G401.6 (cell line): ENCODE results near the gene MTHFR.
"Not testable (repeated sequence)": the region's sequence is repeated elsewhere in the genome, so short reads cannot be mapped to it uniquely, and the experiment has no call there.

Experiments
- FAIRE-seq: peaks from 2 replicates; lab custom pipeline; 2012; peaks lifted over from hg19 to GRCh38; lab: Jason Lieb, UNC

Gene MTHFR

DNA sequence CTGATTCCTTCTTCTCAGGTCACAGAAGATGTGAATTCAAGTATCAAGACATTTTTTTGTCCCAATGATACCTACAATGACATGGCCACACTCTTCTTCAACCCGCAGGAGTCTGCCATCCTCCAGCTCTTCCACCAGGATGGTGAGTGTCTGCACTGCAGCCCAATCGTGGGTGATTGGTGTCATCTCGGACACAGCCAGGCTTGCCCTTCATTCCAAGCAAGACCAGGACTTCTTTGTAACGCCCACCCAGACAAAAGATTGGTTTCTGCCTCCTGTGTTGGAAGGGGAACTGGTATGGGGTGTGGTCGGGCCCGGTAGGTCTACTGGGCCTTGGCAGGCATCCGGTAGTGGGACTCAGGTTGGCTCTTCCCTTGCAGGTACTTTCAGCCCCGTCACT, 27.7 kb upstream of the MTHFR start:
- no peak for FAIRE-seq

GRCh38 chr1:11831945-11832725, 26.4 kb upstream of the MTHFR start:
- no peak for FAIRE-seq

DNA sequence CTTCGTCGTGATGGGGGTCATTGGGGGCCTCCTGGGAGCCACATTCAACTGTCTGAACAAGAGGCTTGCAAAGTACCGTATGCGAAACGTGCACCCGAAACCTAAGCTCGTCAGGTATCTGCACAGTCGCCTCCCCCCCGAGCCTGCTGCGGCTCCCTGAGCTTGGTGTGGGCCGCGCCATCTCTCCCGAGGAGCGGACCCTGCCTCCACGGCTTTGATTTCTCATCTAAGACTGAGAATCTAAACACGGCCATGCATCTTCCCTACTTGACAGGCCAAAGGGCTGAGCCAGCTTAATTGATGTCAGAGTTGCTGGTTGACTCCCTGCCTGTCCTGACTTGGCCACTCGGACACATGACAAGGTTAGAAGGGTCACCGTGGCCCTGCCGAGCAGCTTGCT, 22.7 kb upstream of the MTHFR start:
- FAIRE-seq: no peak

DNA sequence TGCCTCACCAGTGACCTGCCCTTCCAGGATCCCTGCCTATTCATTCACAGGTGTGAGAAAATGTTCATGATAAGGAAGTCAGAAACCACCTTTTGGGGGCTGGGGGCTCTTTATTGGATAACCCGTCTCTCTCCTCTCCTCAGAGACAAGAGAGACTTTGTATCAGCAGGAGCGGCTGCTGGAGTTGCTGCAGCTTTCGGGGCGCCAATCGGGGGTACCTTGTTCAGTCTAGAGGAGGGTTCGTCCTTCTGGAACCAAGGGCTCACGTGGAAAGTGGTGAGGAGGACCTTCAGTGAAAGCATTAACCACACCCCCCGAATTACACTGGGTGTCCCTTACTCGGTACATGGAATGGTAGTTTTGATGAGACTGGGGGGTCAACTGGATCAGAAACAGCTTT, 21.2 kb upstream of the MTHFR start:
- no peak for FAIRE-seq

DNA sequence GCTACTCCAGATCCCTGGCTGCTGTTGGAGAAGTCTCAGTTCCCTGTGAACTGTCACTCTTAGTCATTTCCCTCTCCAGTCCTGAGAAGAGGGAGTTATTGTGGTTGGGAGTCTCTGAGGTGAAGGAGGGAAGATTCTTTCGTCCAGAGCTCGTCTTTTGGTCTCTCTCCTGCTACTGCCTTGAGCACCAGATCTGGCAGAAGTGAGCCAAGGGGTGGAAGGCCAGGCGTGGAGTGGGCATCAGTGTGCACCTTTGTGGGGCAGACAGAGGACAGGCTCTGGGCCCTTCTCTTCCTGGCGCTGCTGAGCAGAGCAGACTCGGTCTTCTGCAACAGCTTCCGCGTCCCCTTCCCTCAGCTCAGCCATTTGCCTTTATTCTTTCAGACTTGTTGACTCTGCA, 19.4 kb upstream of the MTHFR start:
- FAIRE-seq: no peak

- FAIRE-seq: no peak
Measured at GRCh38 chr1:11823366-11824137, 17.8 kb upstream of the MTHFR start.

DNA sequence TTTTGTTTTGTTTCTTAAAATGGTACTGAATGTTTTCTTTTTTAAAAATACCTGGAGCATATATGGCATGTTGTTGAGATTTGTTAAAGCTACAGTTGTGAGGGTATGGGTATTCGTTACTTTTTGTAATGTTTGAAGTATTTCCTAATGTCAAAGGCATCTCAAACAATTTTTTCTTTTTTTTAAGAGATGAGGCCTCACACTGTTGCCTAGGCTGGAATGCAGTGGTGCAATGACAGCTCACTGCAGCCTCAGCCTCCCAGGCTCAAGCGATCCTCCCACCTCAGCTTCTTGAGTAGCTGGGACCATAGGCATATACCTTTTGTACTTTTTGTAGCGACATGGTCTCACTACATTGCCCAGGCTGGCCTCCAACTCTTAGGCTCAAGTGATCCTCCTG, 16.3 kb upstream of the MTHFR start:
- FAIRE-seq: no peak

DNA sequence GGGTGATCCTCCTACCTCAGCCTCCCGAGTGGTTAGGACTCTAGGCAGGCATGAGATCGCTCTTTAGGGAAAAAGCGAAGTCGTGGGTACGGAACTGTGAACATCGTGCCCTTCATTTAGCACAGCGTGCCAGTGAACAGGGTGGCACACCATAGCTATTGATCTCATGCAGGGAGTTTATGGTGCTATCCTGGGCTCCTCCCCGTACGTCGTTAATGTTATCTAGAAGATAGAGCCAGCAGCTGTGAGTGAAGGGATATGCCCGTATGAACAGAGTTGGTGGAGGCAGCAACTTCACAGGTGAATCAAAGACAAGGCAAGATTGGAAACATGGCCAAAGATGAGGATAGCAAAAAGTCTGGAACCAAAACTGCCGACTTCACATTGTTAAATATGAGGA, 11.4 kb upstream of the MTHFR start:
- FAIRE-seq: no peak

DNA sequence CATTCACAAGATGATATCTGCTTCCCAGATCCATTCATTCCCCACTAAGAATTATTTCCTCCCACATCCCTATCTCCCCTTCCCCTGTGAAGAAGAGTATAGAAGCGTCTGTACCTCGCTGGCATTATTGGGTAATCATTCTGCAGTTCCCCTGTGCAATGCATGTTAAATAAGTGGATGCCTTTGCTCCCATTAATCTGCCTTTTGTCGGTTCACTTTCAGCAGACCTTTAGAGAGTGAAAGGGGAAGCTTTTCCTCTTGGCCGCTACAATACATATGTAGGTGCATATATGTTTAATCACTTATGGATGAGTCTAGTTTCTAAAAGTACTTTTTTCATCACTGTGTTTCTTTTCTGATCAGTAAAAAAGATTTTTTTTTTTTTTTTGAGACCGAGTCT, 7.3 kb upstream of the MTHFR start:
- no peak for FAIRE-seq

GRCh38 chr1:11807133-11807532, 1.4 kb upstream of the MTHFR start:
- no peak for FAIRE-seq

GRCh38 chr1:11806307-11806936, 658 bp upstream of the MTHFR start:
- no peak for FAIRE-seq

GRCh38 chr1:11804666-11805421, 920 bp downstream of the MTHFR start:
- FAIRE-seq: no peak

- not testable (repeated sequence) for FAIRE-seq
Measured at GRCh38 chr1:11803924-11804665, 1.7 kb downstream of the MTHFR start.

DNA sequence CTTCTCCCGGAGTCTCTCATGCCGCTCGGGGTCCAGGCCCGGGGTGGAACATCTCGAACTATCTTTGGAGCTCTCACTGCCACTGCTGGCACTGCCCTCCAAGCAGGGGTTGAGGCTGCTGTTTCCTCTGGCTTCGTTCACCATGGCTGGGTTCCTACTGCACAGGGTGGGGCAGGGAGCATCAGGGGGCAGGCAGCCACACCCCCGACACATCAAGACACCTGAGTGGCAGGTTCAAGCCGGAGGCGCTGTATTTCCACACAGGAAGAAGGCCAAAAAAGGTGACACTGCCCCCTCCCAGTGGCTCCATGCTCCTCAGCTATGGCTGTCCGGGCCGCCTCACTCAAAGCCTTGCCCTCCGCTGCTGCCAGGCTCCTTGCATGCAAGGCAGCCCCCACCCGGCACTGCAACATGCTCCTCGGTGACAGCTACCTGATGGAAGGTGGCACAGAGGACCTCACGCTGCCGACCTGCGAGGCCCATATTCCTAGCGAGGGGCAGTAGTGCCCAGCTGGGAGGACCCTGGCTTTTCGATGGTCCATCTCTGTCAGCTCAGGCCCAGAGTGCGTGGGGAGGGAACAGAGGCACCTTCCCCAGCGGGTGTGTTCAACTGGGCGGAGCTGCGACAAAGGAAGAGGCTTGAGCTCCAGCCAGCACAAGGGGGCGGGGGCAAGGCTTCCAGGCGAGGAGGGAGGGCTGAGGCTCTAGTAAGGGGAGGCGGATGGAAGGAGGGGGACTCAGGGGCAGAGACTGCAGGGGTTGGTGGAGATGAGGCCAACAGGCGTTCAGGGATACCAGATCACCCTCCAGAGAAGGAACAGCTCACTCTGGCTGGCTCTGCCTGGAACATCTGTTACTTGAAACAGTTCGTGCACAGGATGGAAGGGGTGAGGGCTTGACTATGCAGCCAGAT, 2.5 kb downstream of the MTHFR start:
- peak; percentile 92 for FAIRE-seq

DNA sequence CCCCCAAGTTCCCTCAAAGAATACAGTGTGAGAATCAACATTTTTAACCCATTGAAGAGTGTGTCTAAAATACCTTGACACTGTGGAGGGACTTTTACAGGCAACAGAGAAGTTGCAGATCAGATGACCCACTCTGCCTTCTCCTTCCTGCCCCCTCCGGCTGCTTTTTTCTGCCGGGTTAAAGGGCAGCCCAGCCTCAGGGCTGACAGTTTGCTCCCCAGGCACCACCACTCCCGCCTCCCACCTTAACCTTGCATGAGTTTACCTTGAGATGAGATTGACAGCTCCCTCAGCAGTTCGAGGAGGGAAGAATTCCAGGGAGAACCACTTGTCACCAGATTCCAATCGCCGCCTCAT, 3.2 kb downstream of the MTHFR start:
- no peak for FAIRE-seq

DNA sequence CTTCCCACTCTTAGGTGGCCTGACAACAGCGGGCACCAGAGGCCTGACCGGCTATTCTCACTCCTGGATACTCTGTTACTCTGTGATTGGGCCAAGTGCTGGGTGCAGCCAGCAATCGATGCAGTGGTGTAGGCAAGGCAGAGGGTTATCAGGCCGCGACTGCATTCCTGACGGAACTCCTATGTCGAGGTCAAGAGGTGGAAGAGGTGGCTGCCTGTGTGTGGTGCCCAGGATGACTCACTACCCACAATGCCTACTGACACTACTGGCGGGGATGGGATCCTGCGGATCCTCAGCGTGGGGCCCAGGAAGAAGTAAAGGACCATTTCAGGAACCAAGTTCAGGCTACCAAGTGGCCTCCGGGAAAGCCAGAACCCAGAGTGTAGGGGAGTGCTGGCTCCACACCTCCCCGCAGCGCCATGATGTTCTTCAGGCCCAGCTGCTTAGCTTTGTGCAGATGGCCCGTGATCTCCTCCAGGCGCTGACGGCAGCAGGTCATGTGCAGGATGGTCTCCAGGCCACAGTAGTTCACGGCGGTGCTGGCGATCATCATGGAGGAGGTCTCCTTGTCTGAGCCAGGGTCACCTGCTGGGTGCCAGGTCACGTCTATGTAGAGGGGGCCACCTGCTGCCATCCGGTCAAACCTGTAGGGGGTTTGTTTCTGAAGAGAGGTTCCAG, 4.9 kb downstream of the MTHFR start:
- FAIRE-seq: no peak

DNA sequence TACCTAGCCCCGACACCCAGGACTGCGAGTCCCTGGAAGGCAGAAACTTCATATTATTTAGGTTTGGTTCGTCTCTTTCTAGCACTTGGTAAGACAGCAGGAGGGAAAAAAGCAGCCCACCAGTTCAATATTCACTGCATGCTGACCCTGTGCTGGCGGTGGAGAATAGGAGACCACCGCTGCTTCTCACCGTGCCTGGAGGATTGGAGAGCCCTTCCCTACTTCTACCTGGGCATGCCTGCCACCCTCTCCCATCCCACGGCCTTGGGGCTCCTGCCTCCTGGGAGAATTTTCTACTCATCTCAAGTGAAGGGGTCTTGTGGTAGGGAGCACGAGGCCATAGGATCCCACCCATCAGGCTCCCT, 5.4 kb downstream of the MTHFR start:
- FAIRE-seq: no peak

DNA sequence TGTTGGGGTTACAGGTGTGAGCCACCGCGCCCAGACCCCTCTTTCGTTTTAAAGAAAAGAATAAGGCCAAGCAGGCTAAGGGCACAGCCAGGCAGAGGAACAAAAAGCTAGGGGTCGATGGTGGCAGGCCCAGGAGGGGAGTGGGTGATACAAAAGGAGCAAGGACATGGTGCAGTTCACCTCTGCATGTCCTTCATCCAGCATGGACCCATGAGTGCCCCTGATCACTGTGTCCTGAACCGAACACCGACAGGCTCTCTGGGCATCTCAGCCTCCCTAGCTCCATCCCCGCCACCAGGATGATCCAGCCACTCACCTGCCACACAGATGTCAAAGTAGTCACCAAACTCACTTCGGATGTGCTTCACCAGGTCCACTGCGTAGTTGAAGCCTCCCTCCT, 5.9 kb downstream of the MTHFR start:
- no peak for FAIRE-seq

GRCh38 chr1:11799099-11799498, 6.7 kb downstream of the MTHFR start:
- no peak for FAIRE-seq

DNA sequence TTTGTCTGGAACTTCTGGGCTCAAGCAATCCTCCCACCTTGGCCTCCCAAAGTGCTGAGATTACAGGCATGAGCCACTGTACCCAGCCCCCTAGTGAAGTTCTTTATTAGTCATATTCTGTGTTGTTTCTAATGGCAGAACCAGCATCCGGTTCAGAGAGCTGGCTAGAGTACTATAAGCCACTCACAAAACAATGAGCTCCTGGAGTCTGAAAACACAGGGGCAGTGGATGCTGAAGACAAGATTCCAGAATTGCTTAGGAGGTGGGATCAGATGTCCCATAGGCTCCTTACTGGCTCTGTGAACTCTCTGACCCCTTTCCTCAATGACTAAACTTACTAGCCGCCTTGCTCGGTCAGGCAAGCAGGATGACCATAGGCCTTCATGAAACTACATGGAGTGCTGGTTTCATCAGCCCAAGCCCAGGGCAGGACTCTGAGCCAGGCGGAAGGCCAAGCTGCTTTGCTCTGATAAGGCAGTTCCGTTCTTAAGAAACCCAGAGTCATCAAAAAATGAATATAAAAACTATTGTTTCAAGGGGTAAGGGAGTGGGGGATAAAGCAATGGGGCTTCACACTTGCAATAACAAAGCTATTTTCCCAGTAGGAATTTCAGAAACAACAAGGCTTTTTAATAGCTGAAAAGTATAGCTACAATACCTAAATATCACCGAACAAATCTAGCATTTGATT, 8.1 kb downstream of the MTHFR start:
- no peak for FAIRE-seq
